HepG2 (cell line): Measurements from ENCODE around the gene NUAK2. TPM values are rescaled to one million over a fixed set of nuclear protein-coding genes. Genes with fewer than 3 reads are reported as not detected.

Experiments
- ELF3 ChIP-seq: IDR thresholded peaks from 2 replicates; pipeline ENCODE4 v1.6.1; 2016; ENCODE audit warnings: missing genetic modification reagents, missing compliant biosample characterization
- GABPB1 ChIP-seq: IDR thresholded peaks from 2 replicates; pipeline ENCODE4 v1.6.1; 2016; ENCODE audit warnings: mild to moderate bottlenecking, missing genetic modification reagents, moderate library complexity, missing compliant biosample characterization
- GATAD1 ChIP-seq: IDR thresholded peaks from 2 replicates; pipeline ENCODE4 v1.6.1; 2016; ENCODE audit warnings: missing genetic modification reagents, missing compliant biosample characterization
- GATAD2A ChIP-seq: IDR thresholded peaks from 2 replicates; pipeline ENCODE4 v1.6.1; 2016
- ISX ChIP-seq: sonication (generic); formaldehyde crosslinking; conservative IDR thresholded peaks from 2 replicates; pipeline ENCODE4 v1.5.0; 2020; ENCODE audit warnings: missing genetic modification reagents
- PRPF4 ChIP-seq: fragments of 200-400 bp; formaldehyde crosslinking; IDR thresholded peaks from 2 replicates; pipeline ENCODE4 v1.6.1; 2016; ENCODE audit warnings: low read length, low read depth; ENCODE audit not compliant: poor library complexity, severe bottlenecking
- RAD21 ChIP-seq: fragments of 450-650 bp; formaldehyde crosslinking; IDR thresholded peaks from 2 replicates; pipeline ENCODE4 v1.5.0; 2020; ENCODE audit warnings: mild to moderate bottlenecking
- ZFX ChIP-seq: sonication (generic); formaldehyde crosslinking; IDR thresholded peaks from 2 replicates; pipeline ENCODE4 v1.4.0; 2020; ENCODE audit warnings: mild to moderate bottlenecking, low read depth, missing genetic modification reagents, moderate library complexity
- ZNF3 ChIP-seq: IDR thresholded peaks from 2 replicates; pipeline ENCODE4 v1.7.0; 2017; ENCODE audit warnings: inconsistent platforms
- ZNF337 ChIP-seq: sonication (generic); formaldehyde crosslinking; IDR thresholded peaks from 2 replicates; pipeline ENCODE4 v1.5.1; 2020; ENCODE audit warnings: missing genetic modification reagents, low read depth, mild to moderate bottlenecking, borderline replicate concordance
- polyA plus RNA-seq, 8 experiments: library from polyadenylated mRNA; depleted of rRNA in 3 of 8; stranded (reverse) in 7 of 8; unstranded in 1 of 8; fragments of >200 nt; fragmentation: Illumina TruSeq in 4 of 8; extraction: Trizol in 4 of 8; gene quantifications; 2 replicates each; pipeline versions ENCODE4 v1.2.1 to v1.2.3, GENCODE V29; 2011 to 2016; ENCODE audit warnings: low read depth in 4 of 8, missing spikeins in 1 of 8, mixed read lengths in 1 of 8; ENCODE audit not compliant: insufficient read depth in 1 of 8
- total RNA-seq, 5 experiments: library from RNA; depleted of rRNA; stranded (reverse); fragments of >200 nt; fragmentation: Illumina TruSeq; extraction: Trizol; gene quantifications; 2 replicates each; pipeline ENCODE4 v1.2.3, GENCODE V29; 2016; ENCODE audit warnings: low read depth in 1 of 5
- TF ChIP-seq, protein P1 (sequence below): sonication (generic); formaldehyde crosslinking; IDR thresholded peaks from 2 replicates; pipeline ENCODE4 v1.5.1; 2020; ENCODE audit warnings: mild to moderate bottlenecking, missing genetic modification reagents, borderline replicate concordance
- TF ChIP-seq, protein P2 (sequence below): sonication (generic); formaldehyde crosslinking; IDR thresholded peaks from 2 replicates; pipeline ENCODE4 v1.4.0; 2020; ENCODE audit warnings: mild to moderate bottlenecking, missing genetic modification reagents
- TF ChIP-seq, protein P3 (sequence below), 2 experiments: sonication (generic) in 1 of 2; formaldehyde crosslinking in 1 of 2; IDR thresholded peaks; 2 replicates each; pipeline versions ENCODE4 v1.4.0 to v1.6.1; 2018 to 2020; ENCODE audit warnings: missing genetic modification reagents in 2 of 2, borderline replicate concordance in 1 of 2, low read depth in 1 of 2, mild to moderate bottlenecking in 1 of 2, missing biosample characterization in 1 of 2
- TF ChIP-seq, protein P4 (sequence below): sonication (generic); formaldehyde crosslinking; IDR thresholded peaks from 2 replicates; pipeline ENCODE4 v1.5.0; 2020; ENCODE audit warnings: missing genetic modification reagents, mild to moderate bottlenecking, borderline replicate concordance
- TF ChIP-seq, protein P5 (sequence below): sonication (generic); formaldehyde crosslinking; IDR thresholded peaks from 2 replicates; pipeline ENCODE4 v1.5.0; 2020; ENCODE audit warnings: mild to moderate bottlenecking, missing genetic modification reagents, moderate library complexity
- TF ChIP-seq, protein P6 (sequence below): IDR thresholded peaks from 2 replicates; pipeline ENCODE4 v1.6.1; 2016; ENCODE audit warnings: low read depth, borderline replicate concordance

The NUAK2 gene
- total and polyA plus RNA-seq, 2 of the 13 experiments (the other 11 are each of a cell fraction or from before 2014, with no cell fraction given): 0.75 to 1.1 TPM

DNA sequence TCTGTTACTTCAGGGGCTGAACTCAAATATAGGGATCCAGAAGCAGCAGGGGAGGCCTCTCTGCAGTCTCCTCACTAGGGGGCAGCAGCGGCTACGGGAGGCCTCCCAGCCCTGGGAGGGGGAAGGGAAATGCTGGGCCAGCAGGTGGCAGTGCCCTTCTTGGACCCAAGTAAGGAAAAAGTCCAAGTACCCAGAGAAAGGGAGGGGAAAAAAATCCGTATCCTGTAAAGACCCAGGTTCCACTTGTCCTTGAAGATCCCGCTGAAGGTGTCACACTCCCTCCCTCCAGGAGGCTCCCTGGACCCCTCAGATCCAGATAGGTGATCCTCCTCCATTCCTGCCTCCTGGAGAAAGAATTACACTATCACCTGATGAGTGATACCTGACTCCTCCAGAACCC, 14.1 kb upstream of the NUAK2 start (continued):
- TF ChIP-seq, protein P1, sequence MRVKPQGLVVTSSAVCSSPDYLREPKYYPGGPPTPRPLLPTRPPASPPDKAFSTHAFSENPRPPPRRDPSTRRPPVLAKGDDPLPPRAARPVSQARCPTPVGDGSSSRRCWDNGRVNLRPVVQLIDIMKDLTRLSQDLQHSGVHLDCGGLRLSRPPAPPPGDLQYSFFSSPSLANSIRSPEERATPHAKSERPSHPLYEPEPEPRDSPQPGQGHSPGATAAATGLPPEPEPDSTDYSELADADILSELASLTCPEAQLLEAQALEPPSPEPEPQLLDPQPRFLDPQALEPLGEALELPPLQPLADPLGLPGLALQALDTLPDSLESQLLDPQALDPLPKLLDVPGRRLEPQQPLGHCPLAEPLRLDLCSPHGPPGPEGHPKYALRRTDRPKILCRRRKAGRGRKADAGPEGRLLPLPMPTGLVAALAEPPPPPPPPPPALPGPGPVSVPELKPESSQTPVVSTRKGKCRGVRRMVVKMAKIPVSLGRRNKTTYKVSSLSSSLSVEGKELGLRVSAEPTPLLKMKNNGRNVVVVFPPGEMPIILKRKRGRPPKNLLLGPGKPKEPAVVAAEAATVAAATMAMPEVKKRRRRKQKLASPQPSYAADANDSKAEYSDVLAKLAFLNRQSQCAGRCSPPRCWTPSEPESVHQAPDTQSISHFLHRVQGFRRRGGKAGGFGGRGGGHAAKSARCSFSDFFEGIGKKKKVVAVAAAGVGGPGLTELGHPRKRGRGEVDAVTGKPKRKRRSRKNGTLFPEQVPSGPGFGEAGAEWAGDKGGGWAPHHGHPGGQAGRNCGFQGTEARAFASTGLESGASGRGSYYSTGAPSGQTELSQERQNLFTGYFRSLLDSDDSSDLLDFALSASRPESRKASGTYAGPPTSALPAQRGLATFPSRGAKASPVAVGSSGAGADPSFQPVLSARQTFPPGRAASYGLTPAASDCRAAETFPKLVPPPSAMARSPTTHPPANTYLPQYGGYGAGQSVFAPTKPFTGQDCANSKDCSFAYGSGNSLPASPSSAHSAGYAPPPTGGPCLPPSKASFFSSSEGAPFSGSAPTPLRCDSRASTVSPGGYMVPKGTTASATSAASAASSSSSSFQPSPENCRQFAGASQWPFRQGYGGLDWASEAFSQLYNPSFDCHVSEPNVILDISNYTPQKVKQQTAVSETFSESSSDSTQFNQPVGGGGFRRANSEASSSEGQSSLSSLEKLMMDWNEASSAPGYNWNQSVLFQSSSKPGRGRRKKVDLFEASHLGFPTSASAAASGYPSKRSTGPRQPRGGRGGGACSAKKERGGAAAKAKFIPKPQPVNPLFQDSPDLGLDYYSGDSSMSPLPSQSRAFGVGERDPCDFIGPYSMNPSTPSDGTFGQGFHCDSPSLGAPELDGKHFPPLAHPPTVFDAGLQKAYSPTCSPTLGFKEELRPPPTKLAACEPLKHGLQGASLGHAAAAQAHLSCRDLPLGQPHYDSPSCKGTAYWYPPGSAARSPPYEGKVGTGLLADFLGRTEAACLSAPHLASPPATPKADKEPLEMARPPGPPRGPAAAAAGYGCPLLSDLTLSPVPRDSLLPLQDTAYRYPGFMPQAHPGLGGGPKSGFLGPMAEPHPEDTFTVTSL: no peak
- TF ChIP-seq, protein P2, sequence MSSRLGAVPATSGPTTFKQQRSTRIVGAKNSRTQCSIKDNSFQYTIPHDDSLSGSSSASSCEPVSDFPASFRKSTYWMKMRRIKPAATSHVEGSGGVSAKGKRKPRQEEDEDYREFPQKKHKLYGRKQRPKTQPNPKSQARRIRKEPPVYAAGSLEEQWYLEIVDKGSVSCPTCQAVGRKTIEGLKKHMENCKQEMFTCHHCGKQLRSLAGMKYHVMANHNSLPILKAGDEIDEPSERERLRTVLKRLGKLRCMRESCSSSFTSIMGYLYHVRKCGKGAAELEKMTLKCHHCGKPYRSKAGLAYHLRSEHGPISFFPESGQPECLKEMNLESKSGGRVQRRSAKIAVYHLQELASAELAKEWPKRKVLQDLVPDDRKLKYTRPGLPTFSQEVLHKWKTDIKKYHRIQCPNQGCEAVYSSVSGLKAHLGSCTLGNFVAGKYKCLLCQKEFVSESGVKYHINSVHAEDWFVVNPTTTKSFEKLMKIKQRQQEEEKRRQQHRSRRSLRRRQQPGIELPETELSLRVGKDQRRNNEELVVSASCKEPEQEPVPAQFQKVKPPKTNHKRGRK (CRISPR knock-in tag): no peak
- TF ChIP-seq ISX (no peak), GABPB1 (CRISPR knock-in tag) (no peak), PRPF4 (peak; percentile 69), GATAD2A (CRISPR knock-in tag) (peak; percentile 33; the same call in 1 of the 2 replicates), GATAD1 (CRISPR knock-in tag) (0 out of 2 replicates have a peak, but pooled peaks have one; percentile 23), ZNF337 (no peak), RAD21 (CRISPR knock-in tag) (peak; percentile 81), ELF3 (CRISPR knock-in tag) (0 out of 2 replicates have a peak, but pooled peaks have one; percentile 46), ZFX (CRISPR knock-in tag) (peak; percentile 44; the same call in 1 of the 2 replicates), ZNF3 (no peak)
- TF ChIP-seq, protein P3, sequence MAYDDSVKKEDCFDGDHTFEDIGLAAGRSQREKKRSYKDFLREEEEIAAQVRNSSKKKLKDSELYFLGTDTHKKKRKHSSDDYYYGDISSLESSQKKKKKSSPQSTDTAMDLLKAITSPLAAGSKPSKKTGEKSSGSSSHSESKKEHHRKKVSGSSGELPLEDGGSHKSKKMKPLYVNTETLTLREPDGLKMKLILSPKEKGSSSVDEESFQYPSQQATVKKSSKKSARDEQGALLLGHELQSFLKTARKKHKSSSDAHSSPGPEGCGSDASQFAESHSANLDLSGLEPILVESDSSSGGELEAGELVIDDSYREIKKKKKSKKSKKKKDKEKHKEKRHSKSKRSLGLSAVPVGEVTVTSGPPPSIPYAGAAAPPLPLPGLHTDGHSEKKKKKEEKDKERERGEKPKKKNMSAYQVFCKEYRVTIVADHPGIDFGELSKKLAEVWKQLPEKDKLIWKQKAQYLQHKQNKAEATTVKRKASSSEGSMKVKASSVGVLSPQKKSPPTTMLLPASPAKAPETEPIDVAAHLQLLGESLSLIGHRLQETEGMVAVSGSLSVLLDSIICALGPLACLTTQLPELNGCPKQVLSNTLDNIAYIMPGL (CRISPR knock-in tag; IDR thresholded peaks at IDR 0.05; ENCODE audit: borderline replicate concordance in 1 of 2, low read depth in 1 of 2): peak; percentile 49 to 82; a peak in 2 of 4 replicates
- TF ChIP-seq, protein P4, sequence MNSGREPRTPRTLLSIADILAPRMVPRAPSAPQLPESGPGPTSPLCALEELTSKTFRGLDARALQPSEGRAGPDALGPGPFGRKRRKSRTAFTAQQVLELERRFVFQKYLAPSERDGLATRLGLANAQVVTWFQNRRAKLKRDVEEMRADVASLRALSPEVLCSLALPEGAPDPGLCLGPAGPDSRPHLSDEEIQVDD: no peak
- TF ChIP-seq, protein P5, sequence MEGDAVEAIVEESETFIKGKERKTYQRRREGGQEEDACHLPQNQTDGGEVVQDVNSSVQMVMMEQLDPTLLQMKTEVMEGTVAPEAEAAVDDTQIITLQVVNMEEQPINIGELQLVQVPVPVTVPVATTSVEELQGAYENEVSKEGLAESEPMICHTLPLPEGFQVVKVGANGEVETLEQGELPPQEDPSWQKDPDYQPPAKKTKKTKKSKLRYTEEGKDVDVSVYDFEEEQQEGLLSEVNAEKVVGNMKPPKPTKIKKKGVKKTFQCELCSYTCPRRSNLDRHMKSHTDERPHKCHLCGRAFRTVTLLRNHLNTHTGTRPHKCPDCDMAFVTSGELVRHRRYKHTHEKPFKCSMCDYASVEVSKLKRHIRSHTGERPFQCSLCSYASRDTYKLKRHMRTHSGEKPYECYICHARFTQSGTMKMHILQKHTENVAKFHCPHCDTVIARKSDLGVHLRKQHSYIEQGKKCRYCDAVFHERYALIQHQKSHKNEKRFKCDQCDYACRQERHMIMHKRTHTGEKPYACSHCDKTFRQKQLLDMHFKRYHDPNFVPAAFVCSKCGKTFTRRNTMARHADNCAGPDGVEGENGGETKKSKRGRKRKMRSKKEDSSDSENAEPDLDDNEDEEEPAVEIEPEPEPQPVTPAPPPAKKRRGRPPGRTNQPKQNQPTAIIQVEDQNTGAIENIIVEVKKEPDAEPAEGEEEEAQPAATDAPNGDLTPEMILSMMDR (CRISPR knock-in tag): peak; percentile 92
- TF ChIP-seq, protein P6, sequence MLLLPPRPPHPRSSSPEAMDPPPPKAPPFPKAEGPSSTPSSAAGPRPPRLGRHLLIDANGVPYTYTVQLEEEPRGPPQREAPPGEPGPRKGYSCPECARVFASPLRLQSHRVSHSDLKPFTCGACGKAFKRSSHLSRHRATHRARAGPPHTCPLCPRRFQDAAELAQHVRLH (CRISPR knock-in tag): 0 out of 2 replicates have a peak, but pooled peaks have one; percentile 24
